Heart left ventricle (tissue), 16 donors: ENCODE measurements around the gene MILR1. TPM values are rescaled to one million over a fixed set of nuclear protein-coding genes. Genes with fewer than 3 reads are reported as not detected.

Experiments
- ATAC-seq, 4 donors: fragments of 200-7000 bp; cut with Tn5 transposase; one replicate each; pipeline ENCODE4 v1.9.1; 2020 to 2022; ENCODE audit warnings: moderate library complexity in 4 of 4, mild to moderate bottlenecking in 3 of 4, moderate number of reproducible peaks in 1 of 4
- DNase-seq, 5 donors: peaks; one replicate each; pipeline ENCODE4 v3.0.0-alpha.2; 2020
- H3K27ac ChIP-seq, 12 donors: fragments of 200-600 bp; sonication (generic) in 4 of 12; one replicate each; pipeline versions ENCODE4 v1.5.0 to v1.8.0; 2016 to 2022; ENCODE audit warnings: mild to moderate bottlenecking in 2 of 12
- H3K27me3 ChIP-seq, 9 donors: fragments of 200-600 bp; sonication (generic) in 2 of 9; one replicate each; pipeline versions ENCODE4 v1.5.1 to v1.8.0; 2016 to 2022; ENCODE audit warnings: mild to moderate bottlenecking in 3 of 9
- H3K36me3 ChIP-seq, 9 donors: fragments of 200-600 bp; sonication (generic) in 2 of 9; one replicate each; pipeline versions ENCODE4 v1.5.0 to v1.8.0; 2018 to 2022; ENCODE audit warnings: mild to moderate bottlenecking in 2 of 9
- H3K4me1 ChIP-seq, 12 donors: fragments of 200-600 bp; sonication (generic) in 4 of 12; one replicate each; pipeline versions ENCODE4 v1.5.0 to v1.8.0; 2016 to 2022; ENCODE audit warnings: mild to moderate bottlenecking in 3 of 12
- H3K4me3 ChIP-seq, 12 donors: fragments of 200-600 bp; sonication (generic) in 4 of 12; one replicate each; pipeline versions ENCODE4 v1.5.0 to v1.8.0; 2017 to 2022; ENCODE audit warnings: mild to moderate bottlenecking in 9 of 12, moderate library complexity in 4 of 12
- H3K9me3 ChIP-seq, 12 donors: fragments of 200-600 bp; sonication (generic) in 4 of 12; one replicate each; pipeline versions ENCODE4 v1.5.0 to v1.8.0; 2016 to 2022; ENCODE audit warnings: mild to moderate bottlenecking in 1 of 12
- CTCF ChIP-seq, 12 donors: fragments of 200-600 bp; sonication (generic) in 4 of 12; IDR thresholded peaks; one replicate each; pipeline versions ENCODE4 v1.5.0 to v1.8.0; 2018 to 2022; ENCODE audit warnings: antibody characterized with exemption in 12 of 12, mild to moderate bottlenecking in 5 of 12
- POLR2A ChIP-seq, 2 donors: fragments of 450-650 bp; IDR thresholded peaks; one replicate each; pipeline ENCODE4 v1.6.1; 2017; ENCODE audit warnings: antibody characterized with exemption in 2 of 2, mild to moderate bottlenecking in 2 of 2, moderate library complexity in 2 of 2
- WGBS, 4 donors: extraction: QIAGEN DNeasy Blood & Tissue Kit in 2 of 4; methylation state at CpG; one replicate each; pipeline versions ENCODE4 v1.1.5 to v1.1.7; 2013 to 2018; 5-methylcytosine and 5-hydroxymethylcytosine counted together
- intact Hi-C, 10 donors: fragments of 100-400 bp; cut with DNase I; formaldehyde crosslinking; loops; one replicate each; pipeline versions ENCODE4 v1.11.1 to v1.14.2; 2022
- polyA plus RNA-seq, 2 donors: library from polyadenylated mRNA; stranded (reverse); fragments of 200-250 nt; gene quantifications; one replicate each; pipeline ENCODE4 v1.2.3, GENCODE V29; 2013
- total RNA-seq, 9 donors: library from RNA; depleted of rRNA in 2 of 9; stranded (reverse); fragments of >200 nt in 2 of 9; fragmentation: NEBNext Ultra II Directional in 3 of 9; extraction: Animal tissue kit (Norgen Biotek cat#: 25700) in 3 of 9; gene quantifications; one replicate each; pipeline versions ENCODE4 v1.1.0 to v1.2.4, GENCODE V29; 2016 to 2023
- donor health status: ischemic (EF 13 %, LVEDD 7.1; RV severe dilation, severe dysfunction).
- donor health status: healthy with polysubstance abuse.
- donor health status: DM: no; HTN: yes; CAD: no.
- donor health status: DM: no; HTN: no; CAD: no.
- donor health status: ischemic (EF 25% LVEDD 6.9; RV normal size, moderate dysfunction).
- donor health status: ischemic (EF 25% LVEDD 5.7; RV mildly dilated, moderate dysfunction).
- donor health status: healthy.
- donor health status: DM: yes; HTN: yes; CAD: no.
- donor health status: ischemic (EF 35%, LVEDD 5.7; RV mildly dilated, moderate dysfunction).
- donor health status: nonischemic (EF 11% LVEDD 7.7; RV severe dilation, severe dysfunction).
- donor health status: DM: yes; HTN: yes; CAD: no.
- donor health status: PGD.
- donor health status: ischemic (EF 29% LVEDD 5.4; RV normal size, mild dysfunction).
- donor health status: nonischemic (EF 23%, LVEDD 6.1; RV moderate dilation, normal function).

Gene MILR1
- total and polyA plus RNA-seq, 11 donors, result 0.95 to 23.0 (median 2.1) TPM

GRCh38 chr17:64503341-64503740 is 54.4 kb downstream of the MILR1 start:
- intact Hi-C loops, result loop anchor here in 2 of 10 donors (10.0 kb wide), 3 partner anchors 199 to 679 kb away; partner anchors contain the start of genes FTSJ3 (in 1 of the 2) and PSMC5 (in 1 of the 2)
- DNase-seq, result no peak
- TF ChIP-seq CTCF (IDR thresholded peaks at IDR 0.05) (no peak), POLR2A (IDR thresholded peaks at IDR 0.05) (no peak)
- peak overlapping the region in 2 of 12 donors; percentile 100 for H3K27ac ChIP-seq
- no peaks in the 10 kb centered on the region for H3K27me3 ChIP-seq
- no peaks in the 10 kb centered on the region for H3K9me3 ChIP-seq
- 68 to 72% (median 71%) methylated on average over 5 of the region's 5 CpGs for WGBS, 4 donors
- H3K4me3 ChIP-seq, result peak overlapping the region in 7 of 12 donors; percentile 77 to 99 (median 90)
- peaks cover 14 to 70% (median 64%) of the 10 kb centered on the region in 9 donors for H3K36me3 ChIP-seq
- peaks cover 11 to 72% (median 53%) of the 10 kb centered on the region in 12 donors for H3K4me1 ChIP-seq
- no peak for ATAC-seq

- Histone ChIP-seq H3K27me3 (no peaks in the 10 kb centered on the region), H3K4me3 (peak overlapping the region; percentile 77 to 99 (median 88)), H3K27ac (peak overlapping the region; percentile 96 to 100 (median 99)), H3K4me1 (peaks cover 14 to 72% (median 59%) of the 10 kb centered on the region in 12 donors), H3K9me3 (no peaks in the 10 kb centered on the region), H3K36me3 (peaks cover 14 to 66% (median 62%) of the 10 kb centered on the region in 9 donors)
- no peak for DNase-seq
- no peak for ATAC-seq
- intact Hi-C loops, result loop anchor here in 2 of 10 donors (10.0 kb wide), 3 partner anchors 199 to 679 kb away; partner anchors contain the start of genes FTSJ3 (in 1 of the 2) and PSMC5 (in 1 of the 2)
- TF ChIP-seq CTCF (IDR thresholded peaks at IDR 0.05), result no peak
- no peak for TF ChIP-seq POLR2A (IDR thresholded peaks at IDR 0.05)
- WGBS, 4 donors, result 20 to 25% (median 23%) methylated on average over 7 of the region's 7 CpGs
These were observed 55.2 kb downstream of the MILR1 start for GRCh38 chr17:64503821-64504768.

- Histone ChIP-seq H3K4me3 (peak overlapping the region; percentile 77 to 99 (median 88)), H3K4me1 (peaks cover 14 to 71% (median 64%) of the 10 kb centered on the region in 12 donors), H3K9me3 (no peaks in the 10 kb centered on the region), H3K27me3 (no peaks in the 10 kb centered on the region), H3K36me3 (peaks cover 14 to 66% (median 62%) of the 10 kb centered on the region in 9 donors), H3K27ac (peak overlapping the region; percentile 96 to 100 (median 99))
- ATAC-seq (no peak), DNase-seq (no peak)
- 0 to 1% (median 1%) methylated on average over 13 of the region's 13 CpGs for WGBS, 4 donors
- TF ChIP-seq CTCF (IDR thresholded peaks at IDR 0.05) (no peak), POLR2A (IDR thresholded peaks at IDR 0.05) (no peak)
- intact Hi-C loops, result loop anchor here in 2 of 10 donors (5.0 to 10.0 kb wide), 4 partner anchors 200 to 680 kb away; partner anchors contain the start of genes FTSJ3 (in 1 of the 2) and PSMC5 (in 1 of the 2)
These were observed 55.9 kb downstream of the MILR1 start for GRCh38 chr17:64504769-64505339.
